Measurements from ENCODE around the gene NEUROD4. TPM values are rescaled to one million over a fixed set of nuclear protein-coding genes. Genes with fewer than 3 reads are reported as not detected.

Gene NEUROD4, protein sequence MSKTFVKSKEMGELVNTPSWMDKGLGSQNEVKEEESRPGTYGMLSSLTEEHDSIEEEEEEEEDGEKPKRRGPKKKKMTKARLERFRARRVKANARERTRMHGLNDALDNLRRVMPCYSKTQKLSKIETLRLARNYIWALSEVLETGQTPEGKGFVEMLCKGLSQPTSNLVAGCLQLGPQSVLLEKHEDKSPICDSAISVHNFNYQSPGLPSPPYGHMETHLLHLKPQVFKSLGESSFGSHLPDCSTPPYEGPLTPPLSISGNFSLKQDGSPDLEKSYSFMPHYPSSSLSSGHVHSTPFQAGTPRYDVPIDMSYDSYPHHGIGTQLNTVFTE
- total RNA-seq (2014; rRNA removed; shearing (Covaris generic); ENCODE audit: low replicate concordance): not detected in 2 replicates

DNA sequence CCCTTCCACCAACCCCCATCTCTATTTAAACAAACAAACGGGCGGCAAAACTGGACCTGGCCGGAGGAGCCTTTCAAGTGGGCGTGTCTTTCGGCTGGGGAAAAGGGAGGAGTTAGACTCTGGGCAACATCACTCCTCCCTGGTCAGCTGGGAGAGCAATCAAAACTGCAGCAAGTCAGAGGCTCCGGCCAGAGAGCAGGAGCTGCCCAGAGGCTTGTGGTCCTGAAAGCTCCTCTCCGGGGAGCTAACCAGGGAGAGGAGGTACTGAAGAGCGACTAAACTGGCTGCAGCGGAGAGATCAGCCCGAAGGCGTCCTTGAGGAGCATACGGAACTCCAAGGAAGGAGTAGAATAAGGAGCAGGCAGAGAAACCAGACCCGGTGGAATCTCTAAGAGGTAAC is at the start of gene NEUROD4:
NEUROD4 (plus strand) TSS at position 191 of the 400 bp plus-strand sequence. CDS start 6,466 bp downstream, outside the sequence.
- no peak within 1 kb of the TSS for H3K9ac ChIP-seq (ENCODE audit: low read length)
- DNase-seq: no peak
- H3K4me1 ChIP-seq (ENCODE audit: low read length): peaks cover 3% of the 10 kb centered on the region; the same call in 1 of the 2 replicates
- no peaks in the 10 kb centered on the region for H3K27me3 ChIP-seq (ENCODE audit: low read length)
- no peak within 1 kb of the TSS for H3K4me3 ChIP-seq (ENCODE audit: low read length)
- no peaks in the 10 kb centered on the region for H3K79me2 ChIP-seq (ENCODE audit: low read length)
- H3K27ac ChIP-seq (ENCODE audit: low read length): no peak within 1 kb of the TSS
- H3K9me2 ChIP-seq (replicated peaks; ENCODE audit: insufficient read depth, low read length): no peaks in the 10 kb centered on the region
- no peaks in the 10 kb centered on the region for H4K20me1 ChIP-seq (ENCODE audit: insufficient read depth, low read depth, low read length)
- H2AFZ ChIP-seq (ENCODE audit: low read length): no peak within 1 kb of the TSS
- H3K9me3 ChIP-seq (ENCODE audit: low read length): no peaks in the 10 kb centered on the region
- no peak within 1 kb of the TSS for H3K4me2 ChIP-seq (ENCODE audit: low read depth, low read length, poor library complexity, severe bottlenecking)
- no peaks in the 10 kb centered on the region for H3K36me3 ChIP-seq (ENCODE audit: insufficient read depth, low read length)

DNA sequence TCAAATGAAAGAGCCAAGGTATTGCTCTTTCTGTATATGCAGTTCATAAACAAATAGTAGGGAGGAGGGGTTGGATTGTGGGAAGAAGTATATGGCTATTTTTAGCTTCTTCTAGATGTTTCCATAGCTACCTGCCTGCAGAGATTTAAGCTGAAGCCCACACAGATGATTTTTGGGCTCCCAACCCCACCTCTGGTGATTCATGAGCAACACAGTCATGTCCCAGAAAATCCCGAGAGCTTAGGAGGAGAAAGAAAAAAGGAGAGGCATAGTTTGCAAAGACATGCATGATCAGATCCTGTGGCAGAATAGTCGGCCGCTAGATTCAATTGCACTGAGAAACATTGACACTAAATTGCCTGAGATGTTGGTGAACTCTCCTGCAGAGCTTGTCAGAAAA is 49.0 kb upstream of the NEUROD4 start:
- Histone ChIP-seq H3K36me3 (ENCODE audit: insufficient read depth, low read length) (peaks cover 24% of the 10 kb centered on the region; the same call in 1 of the 2 replicates), H3K4me1 (ENCODE audit: low read length) (no peaks in the 10 kb centered on the region)

DNA sequence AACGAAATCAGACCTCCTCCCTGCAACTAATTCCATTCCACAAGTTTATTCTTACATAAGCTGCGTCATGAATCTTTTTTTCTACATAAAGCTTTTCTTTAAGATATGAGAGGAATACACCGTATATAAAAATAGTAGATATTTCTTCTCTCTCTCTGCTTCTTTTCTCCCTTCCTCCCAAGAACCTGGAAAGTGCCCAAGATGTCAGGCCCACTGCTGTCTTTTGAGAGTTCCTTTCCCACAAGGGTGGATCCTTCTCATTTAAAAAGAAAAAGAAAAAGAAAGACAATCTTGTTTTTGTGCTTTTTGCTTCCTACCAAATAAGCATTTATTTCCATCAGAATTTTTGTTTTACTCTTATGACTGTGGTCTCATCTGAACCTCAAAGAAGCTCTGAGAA is 46.2 kb upstream of the NEUROD4 start:
- Histone ChIP-seq H3K4me1 (ENCODE audit: low read length) (no peaks in the 10 kb centered on the region), H4K20me1 (ENCODE audit: insufficient read depth, low read depth, low read length) (no peaks in the 10 kb centered on the region), H2AFZ (ENCODE audit: low read length) (no peak overlapping the region), H3K9ac (ENCODE audit: low read length) (no peak overlapping the region), H3K27ac (ENCODE audit: low read length) (no peak overlapping the region), H3K36me3 (ENCODE audit: insufficient read depth, low read length) (peaks cover 18% of the 10 kb centered on the region; the same call in 1 of the 2 replicates), H3K79me2 (ENCODE audit: low read length) (peaks cover 41% of the 10 kb centered on the region), H3K4me2 (ENCODE audit: low read depth, low read length, poor library complexity, severe bottlenecking) (no peak overlapping the region), H3K27me3 (ENCODE audit: low read length) (no peaks in the 10 kb centered on the region), H3K4me3 (ENCODE audit: low read length) (no peak overlapping the region), H3K9me2 (replicated peaks; ENCODE audit: insufficient read depth, low read length) (no peaks in the 10 kb centered on the region), H3K9me3 (ENCODE audit: low read length) (no peaks in the 10 kb centered on the region)
- no peak for DNase-seq

More for the DNA sequence above, 49.0 kb upstream of the NEUROD4 start:
- H3K9me2 ChIP-seq (replicated peaks; ENCODE audit: insufficient read depth, low read length): no peaks in the 10 kb centered on the region
- no peaks in the 10 kb centered on the region for H3K27me3 ChIP-seq (ENCODE audit: low read length)
- no peak overlapping the region for H2AFZ ChIP-seq (ENCODE audit: low read length)
- DNase-seq: no peak
- no peak overlapping the region for H3K4me3 ChIP-seq (ENCODE audit: low read length)
- no peaks in the 10 kb centered on the region for H4K20me1 ChIP-seq (ENCODE audit: insufficient read depth, low read depth, low read length)
- no peaks in the 10 kb centered on the region for H3K9me3 ChIP-seq (ENCODE audit: low read length)
- no peak overlapping the region for H3K9ac ChIP-seq (ENCODE audit: low read length)
- peaks cover 16% of the 10 kb centered on the region for H3K79me2 ChIP-seq (ENCODE audit: low read length)
- no peak overlapping the region for H3K4me2 ChIP-seq (ENCODE audit: low read depth, low read length, poor library complexity, severe bottlenecking)
- H3K27ac ChIP-seq (ENCODE audit: low read length): no peak overlapping the region

DNA sequence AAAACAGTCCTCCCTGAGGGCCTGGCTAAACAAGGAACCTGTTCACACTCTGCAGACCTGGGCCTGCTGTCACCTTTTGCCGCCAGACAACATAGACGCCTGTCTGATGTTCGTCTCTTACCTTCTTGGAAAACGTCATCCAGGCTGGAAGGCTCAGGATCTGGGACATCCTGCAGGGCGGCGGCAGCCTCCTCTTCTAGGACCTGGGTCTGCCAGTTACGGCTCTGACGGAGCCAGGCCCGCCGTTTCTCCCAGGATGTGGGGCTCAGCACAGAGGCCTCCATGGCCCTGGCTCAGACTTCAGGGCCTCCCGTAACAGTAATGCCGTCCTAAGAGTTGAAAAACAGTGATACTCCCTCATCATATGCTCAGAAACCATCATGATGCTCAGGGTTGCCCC is 45.5 kb upstream of the NEUROD4 start:
- H3K9me2 ChIP-seq (replicated peaks; ENCODE audit: insufficient read depth, low read length): no peaks in the 10 kb centered on the region
- no peak overlapping the region for H3K4me2 ChIP-seq (ENCODE audit: low read depth, low read length, poor library complexity, severe bottlenecking)
- no peak overlapping the region for H3K27ac ChIP-seq (ENCODE audit: low read length)
- H3K36me3 ChIP-seq (ENCODE audit: insufficient read depth, low read length): peaks cover 24% of the 10 kb centered on the region; the same call in 1 of the 2 replicates
- no peaks in the 10 kb centered on the region for H3K4me1 ChIP-seq (ENCODE audit: low read length)
- H3K9ac ChIP-seq (ENCODE audit: low read length): no peak overlapping the region
- H3K79me2 ChIP-seq (ENCODE audit: low read length): peaks cover 46% of the 10 kb centered on the region
- H3K4me3 ChIP-seq (ENCODE audit: low read length): no peak overlapping the region
- H2AFZ ChIP-seq (ENCODE audit: low read length): no peak overlapping the region
- H3K27me3 ChIP-seq (ENCODE audit: low read length): no peaks in the 10 kb centered on the region
- DNase-seq: no peak
- no peaks in the 10 kb centered on the region for H3K9me3 ChIP-seq (ENCODE audit: low read length)
- no peaks in the 10 kb centered on the region for H4K20me1 ChIP-seq (ENCODE audit: insufficient read depth, low read depth, low read length)

DNA sequence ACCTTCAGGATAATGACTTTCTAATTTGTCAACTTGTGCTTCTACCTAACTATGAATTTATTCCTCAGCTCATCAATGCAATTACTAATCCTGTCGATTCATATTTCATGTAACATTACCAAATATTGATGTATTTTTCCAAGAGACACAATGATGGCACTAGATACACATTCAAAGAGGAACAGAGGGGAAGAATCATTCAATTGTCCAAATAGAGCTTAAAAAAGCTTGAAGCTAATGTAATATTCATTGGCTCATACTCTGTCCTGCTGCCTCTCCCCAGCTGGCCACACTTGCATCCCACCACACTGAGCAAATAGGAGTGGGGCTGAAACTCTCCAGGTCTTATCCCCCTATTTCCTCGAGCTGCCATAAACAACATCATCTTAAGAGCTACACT is 44.5 kb upstream of the NEUROD4 start:
- H3K79me2 ChIP-seq (ENCODE audit: low read length): peaks cover 55% of the 10 kb centered on the region
- H3K36me3 ChIP-seq (ENCODE audit: insufficient read depth, low read length): peaks cover 33% of the 10 kb centered on the region; the same call in 1 of the 2 replicates

DNA sequence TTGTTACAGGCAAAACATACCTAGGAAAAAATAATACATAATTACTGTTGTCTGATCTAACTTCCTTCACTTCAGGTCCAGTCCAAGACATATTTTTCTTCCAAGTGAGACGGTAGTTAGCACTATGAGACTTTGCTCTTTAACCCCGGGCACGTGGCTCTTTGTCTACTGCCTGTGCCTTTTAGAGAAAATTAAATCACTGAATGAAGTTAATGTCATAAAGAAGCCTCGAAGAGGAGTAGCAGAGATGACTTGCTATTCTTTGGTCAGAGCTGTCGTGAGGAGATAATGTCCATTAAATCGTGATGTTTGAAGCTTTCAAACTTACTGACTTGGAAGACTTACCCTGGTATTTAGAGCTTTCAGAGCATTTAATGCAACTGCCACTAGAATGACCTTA is 43.9 kb upstream of the NEUROD4 start:
- Histone ChIP-seq H3K27ac (ENCODE audit: low read length) (no peak overlapping the region), H3K9me3 (ENCODE audit: low read length) (no peaks in the 10 kb centered on the region), H3K4me2 (ENCODE audit: low read depth, low read length, poor library complexity, severe bottlenecking) (no peak overlapping the region), H3K79me2 (ENCODE audit: low read length) (peaks cover 55% of the 10 kb centered on the region), H3K4me1 (ENCODE audit: low read length) (no peaks in the 10 kb centered on the region), H3K36me3 (ENCODE audit: insufficient read depth, low read length) (peaks cover 31% of the 10 kb centered on the region; the same call in 1 of the 2 replicates), H3K9me2 (replicated peaks; ENCODE audit: insufficient read depth, low read length) (no peaks in the 10 kb centered on the region), H3K9ac (ENCODE audit: low read length) (no peak overlapping the region), H3K27me3 (ENCODE audit: low read length) (no peaks in the 10 kb centered on the region), H4K20me1 (ENCODE audit: insufficient read depth, low read depth, low read length) (no peaks in the 10 kb centered on the region), H2AFZ (ENCODE audit: low read length) (no peak overlapping the region), H3K4me3 (ENCODE audit: low read length) (no peak overlapping the region)
- DNase-seq: no peak

More for the DNA sequence above, 44.5 kb upstream of the NEUROD4 start:
- Histone ChIP-seq H4K20me1 (ENCODE audit: insufficient read depth, low read depth, low read length) (no peaks in the 10 kb centered on the region), H3K9ac (ENCODE audit: low read length) (no peak overlapping the region), H3K27me3 (ENCODE audit: low read length) (no peaks in the 10 kb centered on the region), H3K9me2 (replicated peaks; ENCODE audit: insufficient read depth, low read length) (no peaks in the 10 kb centered on the region), H3K4me3 (ENCODE audit: low read length) (no peak overlapping the region), H3K9me3 (ENCODE audit: low read length) (no peaks in the 10 kb centered on the region), H2AFZ (ENCODE audit: low read length) (no peak overlapping the region), H3K4me1 (ENCODE audit: low read length) (no peaks in the 10 kb centered on the region), H3K4me2 (ENCODE audit: low read depth, low read length, poor library complexity, severe bottlenecking) (no peak overlapping the region), H3K27ac (ENCODE audit: low read length) (no peak overlapping the region)
- DNase-seq: no peak

DNA sequence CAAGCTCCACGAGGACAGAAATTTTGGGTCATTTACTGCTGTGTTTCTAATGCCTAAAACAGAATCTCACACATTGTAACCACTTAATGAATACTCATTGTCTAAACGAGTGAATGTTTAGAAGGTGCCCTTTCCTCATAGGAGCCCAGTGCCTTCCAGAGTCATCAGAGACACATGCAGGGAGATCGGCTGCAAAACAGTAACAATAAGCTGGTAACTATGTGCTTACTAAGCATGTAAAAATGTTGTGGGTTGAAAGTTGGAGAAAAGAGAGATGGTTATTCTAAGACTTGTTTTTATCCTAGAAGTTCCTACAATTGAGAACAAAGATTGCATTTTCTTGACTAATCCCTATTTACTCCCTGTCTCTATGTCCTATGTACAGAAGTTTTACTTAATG is 42.6 kb upstream of the NEUROD4 start:
- no peaks in the 10 kb centered on the region for H3K27me3 ChIP-seq (ENCODE audit: low read length)
- no peak overlapping the region for H3K4me3 ChIP-seq (ENCODE audit: low read length)
- no peak overlapping the region for H3K4me2 ChIP-seq (ENCODE audit: low read depth, low read length, poor library complexity, severe bottlenecking)
- H4K20me1 ChIP-seq (ENCODE audit: insufficient read depth, low read depth, low read length): no peaks in the 10 kb centered on the region
- peaks cover 61% of the 10 kb centered on the region for H3K79me2 ChIP-seq (ENCODE audit: low read length)
- H3K36me3 ChIP-seq (ENCODE audit: insufficient read depth, low read length): peaks cover 28% of the 10 kb centered on the region; the same call in 1 of the 2 replicates
- peaks cover 6% of the 10 kb centered on the region for H3K4me1 ChIP-seq (ENCODE audit: low read length)
- no peak overlapping the region for H3K27ac ChIP-seq (ENCODE audit: low read length)
- H3K9ac ChIP-seq (ENCODE audit: low read length): no peak overlapping the region
- DNase-seq: no peak
- H2AFZ ChIP-seq (ENCODE audit: low read length): no peak overlapping the region
- H3K9me3 ChIP-seq (ENCODE audit: low read length): no peaks in the 10 kb centered on the region
- no peaks in the 10 kb centered on the region for H3K9me2 ChIP-seq (replicated peaks; ENCODE audit: insufficient read depth, low read length)

DNA sequence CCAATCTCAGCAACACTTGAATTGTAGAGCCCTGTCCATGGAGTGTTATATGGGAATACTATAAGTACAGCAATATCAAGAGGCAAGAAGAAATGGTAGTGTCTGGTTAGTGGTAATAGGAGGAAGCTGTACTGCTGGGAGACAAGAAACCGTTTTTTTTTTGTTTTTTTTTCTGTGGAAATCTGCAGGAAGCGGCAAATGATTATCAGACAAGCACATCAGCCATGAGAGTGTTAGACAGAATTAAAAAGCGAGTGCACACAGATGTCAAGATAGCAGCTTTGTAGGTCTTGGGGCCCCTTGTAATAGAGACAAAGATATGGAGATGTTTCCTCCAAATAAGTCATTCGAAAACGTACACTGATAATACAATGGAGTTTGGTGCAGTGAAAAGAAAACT is 41.9 kb upstream of the NEUROD4 start:
- H3K9me2 ChIP-seq (replicated peaks; ENCODE audit: insufficient read depth, low read length): no peaks in the 10 kb centered on the region
- H3K27ac ChIP-seq (ENCODE audit: low read length): no peak overlapping the region
- H3K4me1 ChIP-seq (ENCODE audit: low read length): peaks cover 13% of the 10 kb centered on the region
- H3K4me3 ChIP-seq (ENCODE audit: low read length): no peak overlapping the region
- peaks cover 28% of the 10 kb centered on the region; the same call in 1 of the 2 replicates for H3K36me3 ChIP-seq (ENCODE audit: insufficient read depth, low read length)
- no peaks in the 10 kb centered on the region for H3K9me3 ChIP-seq (ENCODE audit: low read length)
- H4K20me1 ChIP-seq (ENCODE audit: insufficient read depth, low read depth, low read length): no peaks in the 10 kb centered on the region
- no peaks in the 10 kb centered on the region for H3K27me3 ChIP-seq (ENCODE audit: low read length)
- H3K9ac ChIP-seq (ENCODE audit: low read length): no peak overlapping the region
- H3K79me2 ChIP-seq (ENCODE audit: low read length): peaks cover 68% of the 10 kb centered on the region
- no peak for DNase-seq
- H2AFZ ChIP-seq (ENCODE audit: low read length): no peak overlapping the region
- H3K4me2 ChIP-seq (ENCODE audit: low read depth, low read length, poor library complexity, severe bottlenecking): no peak overlapping the region

All from Karpas-422 (cell line).